Esophagus muscularis mucosa (tissue), 4 donors: ENCODE data around the gene GASK1A. TPM values are rescaled to one million over a fixed set of nuclear protein-coding genes. Genes with fewer than 3 reads are reported as not detected.
A peak's percentile ranks its signal among the peaks of the same experiment; 100 is the strongest.

Experiments used
- DNase-seq: peaks from one replicate; pipeline ENCODE4 v3.0.0-alpha.2; 2017; ENCODE audit errors: extremely low spot score
- H3K27ac ChIP-seq, 4 donors: fragments of 200-600 bp; sonication (generic); replicated peaks in 1 of 4; 1 replicate in 3 of 4; 2 replicates in 1 of 4; pipeline ENCODE4 v1.5.1; 2016 to 2019; ENCODE audit warnings: mild to moderate bottlenecking in 1 of 4
- H3K27me3 ChIP-seq, 4 donors: fragments of 200-600 bp; sonication (generic); one replicate each; pipeline versions ENCODE4 v1.5.1 to v1.6.0; 2016 to 2019
- H3K36me3 ChIP-seq, 4 donors: fragments of 200-600 bp; sonication (generic); one replicate each; pipeline ENCODE4 v1.5.1; 2016 to 2019
- H3K4me1 ChIP-seq, 4 donors: fragments of 200-600 bp; sonication (generic); one replicate each; pipeline ENCODE4 v1.5.1; 2016 to 2019
- H3K4me3 ChIP-seq, 4 donors: fragments of 200-600 bp; sonication (generic); 1 replicate in 2 of 4; 2 replicates in 2 of 4; pipeline ENCODE4 v1.5.1; 2016 to 2019; ENCODE audit warnings: mild to moderate bottlenecking in 4 of 4, moderate library complexity in 1 of 4
- H3K9me3 ChIP-seq, 4 donors: fragments of 200-600 bp; sonication (generic); 1 replicate in 3 of 4; 2 replicates in 1 of 4; pipeline ENCODE4 v1.5.1; 2016 to 2019
- EP300 ChIP-seq: sonication (generic); formaldehyde crosslinking; IDR thresholded peaks from one replicate; pipeline ENCODE4 v1.6.1; 2017; ENCODE audit warnings: antibody characterized with exemption
- POLR2A ChIP-seq: fragments of 450-650 bp; IDR thresholded peaks from one replicate; pipeline ENCODE4 v1.6.1; 2017; ENCODE audit warnings: antibody characterized with exemption, moderate library complexity, mild to moderate bottlenecking, low read depth
- POLR2AphosphoS5 ChIP-seq, 2 donors: sonication (generic); formaldehyde crosslinking; IDR thresholded peaks; one replicate each; pipeline ENCODE4 v1.6.1; 2017; ENCODE audit warnings: antibody characterized with exemption in 2 of 2
- WGBS: methylation state at CpG from one replicate; pipeline ENCODE4 v1.1.5; 2018; 5-methylcytosine and 5-hydroxymethylcytosine counted together
- intact Hi-C: fragments of 100-400 bp; cut with DNase I; formaldehyde crosslinking; loops from one replicate; pipeline ENCODE4 v1.15.1; 2023
- total RNA-seq, 4 donors: library from RNA; depleted of rRNA; stranded (reverse); fragments of >200 nt; gene quantifications; one replicate each; pipeline versions ENCODE4 v1.1.0 to v1.2.1, GENCODE V29; 2016
- TF ChIP-seq, protein P1 (sequence below), 3 experiments: fragments of 200-600 bp in 2 of 3; fragments of 450-650 bp in 1 of 3; sonication (generic) in 2 of 3; IDR thresholded peaks; one replicate each; pipeline ENCODE4 v1.5.1; 2017 to 2019; ENCODE audit warnings: antibody characterized with exemption in 3 of 3, mild to moderate bottlenecking in 2 of 3, moderate library complexity in 1 of 3

Gene GASK1A
- total RNA-seq, 4 donors from 2014 or later, result 10.2 to 22.1 (median 15.8) TPM

DNA sequence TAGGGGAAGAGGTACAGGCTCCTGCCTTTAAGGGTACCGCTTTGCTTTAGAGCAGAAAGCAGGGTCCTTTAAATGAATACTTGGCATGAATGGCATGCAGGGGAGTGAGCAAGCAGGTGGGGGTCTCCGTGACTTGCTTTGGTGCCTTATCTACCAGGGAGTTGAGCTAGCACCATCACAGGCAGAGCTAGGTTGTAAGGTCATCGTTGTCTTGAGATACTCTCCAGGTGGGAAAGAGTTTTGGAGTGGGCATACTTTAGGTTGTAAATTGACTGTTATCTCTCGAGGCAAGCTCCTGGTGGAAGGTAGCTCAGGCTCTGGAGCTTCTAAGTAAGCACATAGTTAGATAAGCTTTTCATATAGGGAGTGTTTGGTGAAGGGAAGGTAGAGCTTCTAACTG lies 5.6 kb downstream of the GASK1A start:
- no peaks in the 10 kb centered on the region for H3K9me3 ChIP-seq
- intact Hi-C loops, result no loop called here
- H3K27ac ChIP-seq, result no peak overlapping the region
- no peaks in the 10 kb centered on the region for H3K36me3 ChIP-seq
- peaks cover 5 to 19% (median 13%) of the 10 kb centered on the region in 4 donors for H3K4me1 ChIP-seq
- peaks cover 0 to 2% (median 0%) of the 10 kb centered on the region in 4 donors for H3K27me3 ChIP-seq
- no peak for DNase-seq
- 68% methylated on average over 4 of the region's 4 CpGs for WGBS
- no peak overlapping the region for H3K4me3 ChIP-seq
- TF ChIP-seq, protein P1, sequence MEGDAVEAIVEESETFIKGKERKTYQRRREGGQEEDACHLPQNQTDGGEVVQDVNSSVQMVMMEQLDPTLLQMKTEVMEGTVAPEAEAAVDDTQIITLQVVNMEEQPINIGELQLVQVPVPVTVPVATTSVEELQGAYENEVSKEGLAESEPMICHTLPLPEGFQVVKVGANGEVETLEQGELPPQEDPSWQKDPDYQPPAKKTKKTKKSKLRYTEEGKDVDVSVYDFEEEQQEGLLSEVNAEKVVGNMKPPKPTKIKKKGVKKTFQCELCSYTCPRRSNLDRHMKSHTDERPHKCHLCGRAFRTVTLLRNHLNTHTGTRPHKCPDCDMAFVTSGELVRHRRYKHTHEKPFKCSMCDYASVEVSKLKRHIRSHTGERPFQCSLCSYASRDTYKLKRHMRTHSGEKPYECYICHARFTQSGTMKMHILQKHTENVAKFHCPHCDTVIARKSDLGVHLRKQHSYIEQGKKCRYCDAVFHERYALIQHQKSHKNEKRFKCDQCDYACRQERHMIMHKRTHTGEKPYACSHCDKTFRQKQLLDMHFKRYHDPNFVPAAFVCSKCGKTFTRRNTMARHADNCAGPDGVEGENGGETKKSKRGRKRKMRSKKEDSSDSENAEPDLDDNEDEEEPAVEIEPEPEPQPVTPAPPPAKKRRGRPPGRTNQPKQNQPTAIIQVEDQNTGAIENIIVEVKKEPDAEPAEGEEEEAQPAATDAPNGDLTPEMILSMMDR (IDR thresholded peaks at IDR 0.05), result no peak
- TF ChIP-seq POLR2AphosphoS5 (IDR thresholded peaks at IDR 0.05) (no peak), POLR2A (no peak), EP300 (no peak)

DNA sequence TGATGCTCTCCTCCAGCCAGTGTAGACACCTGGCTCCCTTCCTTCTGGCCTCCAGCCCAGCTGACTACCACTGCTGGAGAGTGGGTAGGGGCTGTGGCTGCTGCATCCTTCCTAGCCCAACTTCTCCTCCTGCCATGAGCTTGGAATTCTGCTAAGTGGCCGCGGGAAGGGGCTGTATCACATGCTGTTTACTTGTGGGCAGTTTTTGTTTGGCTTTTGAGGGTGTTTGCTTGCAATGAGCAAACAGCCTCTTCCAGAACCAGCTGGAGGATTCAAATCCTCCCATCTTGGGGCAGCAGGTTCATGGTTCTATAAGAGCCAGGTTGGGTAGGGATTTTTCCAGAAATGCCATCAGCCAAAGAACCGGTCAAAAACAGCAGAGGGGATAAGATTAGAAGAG lies 9.0 kb downstream of the GASK1A start:
- intact Hi-C loops, result no loop called here
- 93% methylated on average over 3 of the region's 3 CpGs for WGBS
- H3K4me3 ChIP-seq, result no peak overlapping the region
- no peak overlapping the region for H3K27ac ChIP-seq
- no peak for DNase-seq
- peaks cover 0 to 7% (median 0%) of the 10 kb centered on the region in 4 donors for H3K4me1 ChIP-seq
- TF ChIP-seq EP300, result no peak
- H3K9me3 ChIP-seq, result no peaks in the 10 kb centered on the region
- H3K36me3 ChIP-seq, result no peaks in the 10 kb centered on the region
- no peaks in the 10 kb centered on the region for H3K27me3 ChIP-seq

DNA sequence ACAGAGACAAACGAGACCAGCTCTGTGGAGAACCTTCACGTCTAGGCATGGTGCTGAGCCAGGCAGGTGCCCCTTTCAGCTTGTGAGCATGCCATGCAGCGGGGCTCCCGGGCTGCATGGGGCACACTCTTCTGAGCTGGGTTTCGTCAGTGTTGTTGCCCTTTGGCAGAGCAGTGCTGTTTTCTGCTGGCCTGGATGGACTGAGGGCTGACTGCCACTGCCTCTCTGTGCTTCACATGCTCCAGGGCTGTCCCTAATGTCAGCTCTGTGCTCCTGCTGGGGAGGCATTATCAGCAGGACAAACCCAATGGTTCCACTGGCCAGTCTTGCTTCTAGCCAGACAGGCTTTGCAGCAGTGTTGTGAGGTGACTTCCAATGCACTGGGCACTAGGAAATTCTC lies 9.5 kb downstream of the GASK1A start:
- Histone ChIP-seq H3K27me3 (no peaks in the 10 kb centered on the region), H3K27ac (no peak overlapping the region), H3K9me3 (no peaks in the 10 kb centered on the region), H3K4me3 (no peak overlapping the region), H3K4me1 (peaks cover 0 to 7% (median 0%) of the 10 kb centered on the region in 4 donors), H3K36me3 (no peaks in the 10 kb centered on the region)
- WGBS, result 97% methylated on average over 5 of the region's 5 CpGs
- TF ChIP-seq POLR2AphosphoS5 (IDR thresholded peaks at IDR 0.05) (no peak), POLR2A (no peak), EP300 (no peak)
- TF ChIP-seq, protein P1 (IDR thresholded peaks at IDR 0.05), result no peak
- DNase-seq, result no peak
- intact Hi-C loops, result no loop called here

DNA sequence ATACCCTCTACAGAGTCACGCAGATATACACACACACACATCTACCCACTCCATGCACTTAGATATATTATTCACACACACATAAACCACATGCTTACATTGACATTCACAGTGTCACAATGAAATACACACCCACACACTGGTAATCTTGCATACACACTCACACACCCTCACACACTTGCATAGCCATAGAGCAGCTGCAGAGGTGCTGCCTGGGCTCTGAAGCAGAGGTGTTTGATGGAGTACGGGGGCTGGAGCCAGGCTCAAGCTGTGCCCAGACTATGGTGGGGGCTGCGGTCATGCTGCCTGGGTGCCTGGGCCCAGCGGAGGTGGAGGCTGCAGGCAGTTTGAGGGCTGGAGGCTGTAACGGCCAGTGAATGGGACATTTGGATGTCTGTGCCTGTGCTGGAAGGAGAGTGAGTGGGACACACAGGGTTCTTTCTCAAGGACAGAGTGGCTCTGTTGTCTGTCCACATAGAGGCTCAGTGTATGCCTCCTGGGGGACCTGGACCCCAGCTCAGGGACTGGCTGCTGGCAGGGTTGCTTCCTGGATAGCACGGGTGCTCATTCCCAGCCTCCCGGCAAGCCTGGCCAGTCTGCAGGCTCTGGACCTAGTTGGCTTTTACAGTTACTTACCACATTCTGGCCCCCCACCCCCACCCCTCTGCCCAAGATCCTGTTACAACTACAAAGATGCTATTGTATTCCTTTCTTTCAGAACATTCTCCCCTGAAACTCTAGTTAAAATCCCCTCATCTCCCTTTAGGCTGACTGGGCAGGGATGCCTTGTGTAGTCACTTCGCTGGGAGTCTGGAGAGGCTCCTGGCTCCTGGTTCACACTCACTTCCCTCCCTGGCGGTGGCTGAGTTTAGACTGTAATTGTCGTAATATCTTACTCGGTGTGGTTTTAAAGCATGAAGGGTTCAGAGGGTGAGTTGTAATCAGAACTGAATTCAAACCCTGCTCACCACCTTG lies 12.5 kb downstream of the GASK1A start:
- Histone ChIP-seq H3K27me3 (no peaks in the 10 kb centered on the region), H3K4me1 (peaks cover 3 to 19% (median 12%) of the 10 kb centered on the region in 4 donors), H3K4me3 (no peak overlapping the region), H3K9me3 (no peaks in the 10 kb centered on the region), H3K36me3 (no peaks in the 10 kb centered on the region), H3K27ac (peak overlapping the region in 1 of 4 donors; percentile 8)
- TF ChIP-seq, protein P1 (IDR thresholded peaks at IDR 0.05), result no peak
- TF ChIP-seq EP300 (no peak), POLR2A (no peak), POLR2AphosphoS5 (IDR thresholded peaks at IDR 0.05) (no peak)
- DNase-seq, result no peak
- intact Hi-C loops, result no loop called here
- 83% methylated on average over 8 of the region's 11 CpGs for WGBS

DNA sequence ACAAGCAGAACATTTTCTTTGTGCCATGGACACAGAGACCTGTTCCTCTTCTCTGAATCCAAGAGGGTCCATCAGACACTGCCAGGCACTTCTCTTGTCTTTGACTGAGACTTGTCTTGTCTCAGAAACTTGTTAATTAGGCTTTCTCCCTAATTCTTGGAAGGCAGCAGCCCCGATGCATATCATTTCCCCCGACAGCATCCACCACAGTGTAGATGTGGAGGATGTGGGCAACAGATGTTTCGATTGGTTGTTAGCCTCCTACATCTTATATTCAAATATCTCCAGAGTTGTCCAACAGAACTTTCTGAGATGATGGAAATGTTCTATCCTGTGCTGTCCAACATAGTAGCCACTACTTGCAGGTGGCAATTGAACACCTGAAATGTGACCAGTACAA lies 15.5 kb downstream of the GASK1A start:
- H3K36me3 ChIP-seq, result no peaks in the 10 kb centered on the region
- peak overlapping the region in 1 of 4 donors; percentile 91 for H3K27ac ChIP-seq
- 96% methylated on average over 3 of the region's 3 CpGs for WGBS
- TF ChIP-seq, protein P1 (IDR thresholded peaks at IDR 0.05), result no peak
- no peak for TF ChIP-seq EP300
- no peak for TF ChIP-seq POLR2A
- TF ChIP-seq POLR2AphosphoS5 (IDR thresholded peaks at IDR 0.05), result no peak
- no peak for DNase-seq
- peaks cover 10 to 49% (median 42%) of the 10 kb centered on the region in 4 donors for H3K4me1 ChIP-seq
- no peak overlapping the region for H3K4me3 ChIP-seq
- no peaks in the 10 kb centered on the region for H3K27me3 ChIP-seq
- no peaks in the 10 kb centered on the region for H3K9me3 ChIP-seq
- intact Hi-C loops, result no loop called here
